Fibroblast of upper back skin (primary cell): ENCODE data around the gene KIF26B.

Experiments
- DNase-seq: peaks from one replicate; pipeline ENCODE4 v3.0.0-alpha.2; 2013

KIF26B gene

GRCh38 chr1:245477941-245478340 is 323.2 kb downstream of the KIF26B start:
- DNase-seq = no peak

- no peak for DNase-seq
Measured at GRCh38 chr1:245480393-245481120, 325.8 kb downstream of the KIF26B start.

- DNase-seq = no peak
Measured at GRCh38 chr1:245481261-245481660, 326.5 kb downstream of the KIF26B start.

GRCh38 chr1:245483247-245483646 is 328.5 kb downstream of the KIF26B start:
- no peak for DNase-seq

GRCh38 chr1:245484176-245484575 is 329.4 kb downstream of the KIF26B start:
- no peak for DNase-seq

GRCh38 chr1:245485996-245486395 is 331.2 kb downstream of the KIF26B start:
- DNase-seq = no peak

GRCh38 chr1:245486775-245487470 is 332.1 kb downstream of the KIF26B start:
- DNase-seq = no peak

GRCh38 chr1:245488346-245489129 is 333.8 kb downstream of the KIF26B start:
- no peak for DNase-seq

GRCh38 chr1:245489838-245490237 is 335.1 kb downstream of the KIF26B start:
- no peak for DNase-seq

- no peak for DNase-seq
Measured at GRCh38 chr1:245493029-245493428, 338.2 kb downstream of the KIF26B start.

- no peak for DNase-seq
Measured at GRCh38 chr1:245495681-245496080, 340.9 kb downstream of the KIF26B start.

- DNase-seq = peak; percentile 97
Measured at GRCh38 chr1:245500546-245500945, 345.8 kb downstream of the KIF26B start.

- no peak for DNase-seq
Measured at GRCh38 chr1:245501633-245502032, 346.8 kb downstream of the KIF26B start.

GRCh38 chr1:245503548-245503947 is 348.8 kb downstream of the KIF26B start:
- no peak for DNase-seq

- no peak for DNase-seq
Measured at GRCh38 chr1:245510144-245510543, 355.4 kb downstream of the KIF26B start.

- DNase-seq = no peak
Measured at GRCh38 chr1:245512181-245512888, 357.6 kb downstream of the KIF26B start.

GRCh38 chr1:245512980-245513578 is 358.3 kb downstream of the KIF26B start:
- peak; percentile 29 for DNase-seq

- DNase-seq = peak; percentile 45
Measured at GRCh38 chr1:245516284-245516759, 361.5 kb downstream of the KIF26B start.

- DNase-seq = no peak
Measured at GRCh38 chr1:245520611-245521010, 365.8 kb downstream of the KIF26B start.

GRCh38 chr1:245526141-245526540 is 371.4 kb downstream of the KIF26B start:
- no peak for DNase-seq

- DNase-seq = no peak
Measured at GRCh38 chr1:245528258-245528635, 373.5 kb downstream of the KIF26B start.

- no peak for DNase-seq
Measured at GRCh38 chr1:245530937-245531336, 376.2 kb downstream of the KIF26B start.
